ENCODE data around the gene H2AZ2. TPM values are rescaled to one million over a fixed set of nuclear protein-coding genes. Genes with fewer than 3 reads are reported as not detected.

H2AZ2 gene
- total and polyA plus RNA-seq, 2 donors (not counting 1 experiment from before 2014, with no cell fraction given) = 55.3 to 129 TPM

- Mint-ChIP-seq H3K4me1 (peaks cover 37% of the 10 kb centered on the region), H3K4me3 (no peak overlapping the region), H3K9me3 (ENCODE audit: insufficient read depth) (no peaks in the 10 kb centered on the region), H3K27ac (no peak overlapping the region), H3K27me3 (no peaks in the 10 kb centered on the region)
- H3K27me3 ChIP-seq (replicated peaks in 1 of 4; ENCODE audit: control extremely low read depth in 1 of 4, control insufficient read depth in 3 of 4, insufficient read depth in 4 of 4, low read length in 3 of 4) = no peaks in the 10 kb centered on the region
- ChIA-PET POLR2A (interaction anchor here (0.7 kb wide), 1 partner anchor 226 kb away, joined by 4 read pairs; no protein-coding TSS in a partner anchor), CTCF (no interaction called here)
- DNase-seq = no peak
- intact Hi-C loops (cut with micrococcal nuclease) = loop anchor here (5.0 kb wide), 2 partner anchors 98 to 873 kb away; partner anchors contain the start of gene UBE2D4
- peaks cover 15 to 26% of the 10 kb centered on the region in 2 donors for H3K4me1 ChIP-seq (ENCODE audit: control insufficient read depth in 2 of 2, insufficient read depth in 2 of 2, low read length in 2 of 2)
- H3K27ac ChIP-seq (ENCODE audit: low read length in 2 of 2) = no peak overlapping the region
- no peak overlapping the region for H2AFZ ChIP-seq (ENCODE audit: insufficient read depth, low read depth, low read length, poor library complexity, severe bottlenecking)
- H3K36me3 ChIP-seq (replicated peaks in 1 of 2; ENCODE audit: control extremely low read depth in 1 of 2, control insufficient read depth in 1 of 2, extremely low read depth in 1 of 2, insufficient read depth in 2 of 2, low read length in 1 of 2) = peaks cover 15 to 54% of the 10 kb centered on the region in 2 experiments
- H3K9ac ChIP-seq (ENCODE audit: low read length) = no peak overlapping the region
- WGBS (ENCODE audit: insufficient coverage) = 94% methylated on average over 3 of the region's 4 CpGs
- no peaks in the 10 kb centered on the region for H3K9me3 ChIP-seq (ENCODE audit: control extremely low read depth in 1 of 3, control insufficient read depth in 2 of 3, insufficient read depth in 1 of 3, low read length in 2 of 3)
- H4K20me1 ChIP-seq (ENCODE audit: control insufficient read depth, insufficient read depth, low read length, poor library complexity, severe bottlenecking) = peaks cover 49% of the 10 kb centered on the region
- no peak for ATAC-seq (ENCODE audit: low read depth)
- H3K79me2 ChIP-seq (ENCODE audit: control insufficient read depth, insufficient read depth, low read length) = peaks cover 36% of the 10 kb centered on the region
- TF ChIP-seq CTCF (IDR thresholded peaks at IDR 0.05) = no peak
- TF ChIP-seq EZH2 (IDR thresholded peaks at IDR 0.05; ENCODE audit: borderline replicate concordance, insufficient read depth, low read depth, low read length, poor library complexity, severe bottlenecking) = no peak
- no peak overlapping the region for H3K4me3 ChIP-seq (ENCODE audit: control extremely low read depth in 1 of 5, extremely low read depth in 1 of 5, insufficient read depth in 1 of 5, low read depth in 2 of 5, low read length in 4 of 5)
- no peak overlapping the region for H3K4me2 ChIP-seq (replicated peaks; ENCODE audit: low read depth, low read length, poor library complexity, severe bottlenecking)
Observed at GRCh38 chr7:44799939-44800338, 47.9 kb downstream of the H2AZ2 start.

- H3K4me1 Mint-ChIP-seq = peaks cover 40% of the 10 kb centered on the region
- peak overlapping the region; percentile 93 for H3K4me3 Mint-ChIP-seq
- H3K27me3 ChIP-seq (replicated peaks in 1 of 4; ENCODE audit: control extremely low read depth in 1 of 4, control insufficient read depth in 3 of 4, insufficient read depth in 4 of 4, low read length in 3 of 4) = no peaks in the 10 kb centered on the region
- H3K4me1 ChIP-seq (ENCODE audit: control insufficient read depth in 2 of 2, insufficient read depth in 2 of 2, low read length in 2 of 2) = peaks cover 15 to 26% of the 10 kb centered on the region in 2 donors
- DNase-seq (no peak), ATAC-seq (ENCODE audit: low read depth) (no peak)
- no peaks in the 10 kb centered on the region for H3K27me3 Mint-ChIP-seq
- peak overlapping the region; percentile 8 to 92 for H3K27ac ChIP-seq (ENCODE audit: low read length in 2 of 2)
- TF ChIP-seq EZH2 (IDR thresholded peaks at IDR 0.05; ENCODE audit: borderline replicate concordance, insufficient read depth, low read depth, low read length, poor library complexity, severe bottlenecking) (no peak), CTCF (IDR thresholded peaks at IDR 0.05) (no peak)
- intact Hi-C loops (cut with micrococcal nuclease) = loop anchor here (5.0 kb wide), 2 partner anchors 96 to 871 kb away; partner anchors contain the start of gene UBE2D4
- CTCF ChIA-PET = interaction anchor here (0.7 to 2.5 kb wide), 11 partner anchors 26 to 339 kb away, joined by 3 to 17 read pairs (median 3); partner anchors contain the start of genes H2AZ2, TBRG4 and ZMIZ2
- H3K4me2 ChIP-seq (replicated peaks; ENCODE audit: low read depth, low read length, poor library complexity, severe bottlenecking) = peak overlapping the region; percentile 79
- 0% methylated on average over 1 of the region's 2 CpGs for WGBS (ENCODE audit: insufficient coverage)
- H3K79me2 ChIP-seq (ENCODE audit: control insufficient read depth, insufficient read depth, low read length) = peaks cover 36% of the 10 kb centered on the region
- peaks cover 49% of the 10 kb centered on the region for H4K20me1 ChIP-seq (ENCODE audit: control insufficient read depth, insufficient read depth, low read length, poor library complexity, severe bottlenecking)
- H3K4me3 ChIP-seq (ENCODE audit: control extremely low read depth in 1 of 5, extremely low read depth in 1 of 5, insufficient read depth in 1 of 5, low read depth in 2 of 5, low read length in 4 of 5) = peak overlapping the region in 1 of 5 experiments; percentile 77
- H3K9ac ChIP-seq (ENCODE audit: low read length) = peak overlapping the region; percentile 84
- H3K9me3 Mint-ChIP-seq (ENCODE audit: insufficient read depth) = no peaks in the 10 kb centered on the region
- peaks cover 15 to 52% of the 10 kb centered on the region in 2 experiments for H3K36me3 ChIP-seq (replicated peaks in 1 of 2; ENCODE audit: control extremely low read depth in 1 of 2, control insufficient read depth in 1 of 2, extremely low read depth in 1 of 2, insufficient read depth in 2 of 2, low read length in 1 of 2)
- H2AFZ ChIP-seq (ENCODE audit: insufficient read depth, low read depth, low read length, poor library complexity, severe bottlenecking) = no peak overlapping the region
- POLR2A ChIA-PET = interaction anchor here (0.9 to 1.4 kb wide), 2 partner anchors 9 to 48 kb away, joined by 4 to 6 read pairs; no protein-coding TSS in a partner anchor
- H3K27ac Mint-ChIP-seq = peak overlapping the region; percentile 57
- no peaks in the 10 kb centered on the region for H3K9me3 ChIP-seq (ENCODE audit: control extremely low read depth in 1 of 3, control insufficient read depth in 2 of 3, insufficient read depth in 1 of 3, low read length in 2 of 3)
Observed at GRCh38 chr7:44798649-44799305, 49.1 kb downstream of the H2AZ2 start.

Measured in B cell (primary cell).